Muscle of arm (tissue), 12 donors: ENCODE data around the gene NACA2. TPM values are rescaled to one million over a fixed set of nuclear protein-coding genes. Genes with fewer than 3 reads are reported as not detected.
A peak's percentile ranks its signal among the peaks of the same experiment; 100 is the strongest.
"Not testable (repeated sequence)": the region's sequence is repeated elsewhere in the genome, so short reads cannot be mapped to it uniquely, and the experiment has no call there.

Experiments
- DNase-seq: peaks from one replicate; pipeline ENCODE4 v3.0.0-alpha.2; 2013
- polyA plus RNA-seq, 12 donors: library from polyadenylated mRNA; unstranded; fragments of 120-200 nt; gene quantifications; one replicate each; pipeline ENCODE4 v1.2.1, GENCODE V29; 2013; ENCODE audit not compliant: insufficient read length in 12 of 12

NACA2 gene
- polyA plus RNA-seq, 12 donors: 0.36 to 55.4 (median 1.3) TPM; not detected in 1

DNA sequence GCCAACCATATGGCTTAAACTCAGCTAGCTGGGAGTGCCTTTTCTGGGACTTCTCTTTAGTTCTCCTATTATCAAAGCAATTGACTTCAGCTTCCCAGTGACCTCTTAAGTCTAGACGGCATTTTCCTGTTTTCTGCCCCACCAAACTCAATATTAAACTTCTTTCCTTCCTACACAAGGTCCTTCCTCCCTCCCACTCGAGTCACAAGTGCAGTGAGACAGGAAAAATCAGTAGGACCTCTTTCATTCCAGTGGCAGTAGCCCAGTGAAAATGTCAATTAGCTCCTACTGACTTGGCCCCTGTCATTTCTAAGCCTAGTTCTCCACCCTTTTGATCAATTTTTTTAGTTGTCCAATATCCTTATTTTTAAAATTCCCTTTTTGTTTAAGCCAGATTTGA lies 9.6 kb upstream of the NACA2 start:
- DNase-seq: no peak

DNA sequence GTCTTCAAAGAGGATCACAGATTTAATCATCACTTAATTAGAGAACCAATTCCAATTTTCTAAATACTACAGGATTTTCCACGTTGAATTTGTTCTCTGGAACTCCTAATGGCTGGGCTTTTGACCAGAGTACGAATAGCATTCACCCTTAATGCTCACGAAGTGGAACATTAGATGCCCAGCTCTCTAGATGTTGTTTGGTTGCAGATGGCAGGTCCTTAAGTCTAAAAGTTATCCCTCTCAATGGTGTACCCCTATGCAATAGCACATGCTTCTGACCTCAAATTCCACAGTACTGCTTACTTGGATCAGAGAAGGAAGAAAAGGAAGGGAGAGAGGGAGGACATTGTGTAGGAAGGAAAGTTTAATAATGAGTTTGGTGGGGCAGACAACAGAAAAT lies 8.6 kb upstream of the NACA2 start:
- DNase-seq: no peak

DNA sequence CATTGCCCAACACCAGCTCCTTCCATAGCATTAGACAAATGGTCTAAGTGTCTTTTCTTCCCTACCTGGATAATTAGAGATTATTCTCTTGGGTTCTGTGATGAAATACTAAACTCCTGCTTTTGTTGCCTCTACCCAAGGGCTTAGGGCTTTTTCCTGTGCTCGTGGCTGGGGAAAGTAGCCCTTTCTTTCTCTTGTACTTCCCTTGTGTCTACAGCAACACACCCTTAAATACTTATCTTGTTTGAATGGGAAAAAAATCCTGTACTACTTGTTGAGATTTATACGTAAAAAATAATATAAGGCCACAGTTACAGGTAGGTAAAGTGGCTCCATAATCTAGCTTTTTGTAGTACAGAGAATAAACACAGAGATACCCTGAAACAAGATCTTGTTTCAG lies 7.0 kb upstream of the NACA2 start:
- DNase-seq: no peak

DNA sequence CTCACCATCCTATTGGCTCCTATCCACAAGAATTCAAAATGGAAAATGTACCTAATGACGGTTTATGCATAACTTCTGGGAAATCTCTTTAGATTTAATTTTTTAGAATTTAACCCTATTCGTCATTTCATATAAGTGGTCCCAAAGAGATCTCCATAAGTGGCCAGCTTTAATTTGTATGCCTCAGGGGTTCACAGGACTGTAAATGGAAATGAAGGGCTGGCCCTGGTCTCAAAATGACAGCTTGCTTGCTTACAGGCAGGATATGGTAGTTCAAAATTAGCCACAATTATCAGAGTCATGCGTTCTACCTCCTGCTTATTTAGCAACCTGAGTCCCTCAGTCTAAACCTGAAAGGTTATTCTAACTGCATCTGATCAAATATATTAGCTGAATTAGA lies 6.6 kb upstream of the NACA2 start:
- no peak for DNase-seq

DNA sequence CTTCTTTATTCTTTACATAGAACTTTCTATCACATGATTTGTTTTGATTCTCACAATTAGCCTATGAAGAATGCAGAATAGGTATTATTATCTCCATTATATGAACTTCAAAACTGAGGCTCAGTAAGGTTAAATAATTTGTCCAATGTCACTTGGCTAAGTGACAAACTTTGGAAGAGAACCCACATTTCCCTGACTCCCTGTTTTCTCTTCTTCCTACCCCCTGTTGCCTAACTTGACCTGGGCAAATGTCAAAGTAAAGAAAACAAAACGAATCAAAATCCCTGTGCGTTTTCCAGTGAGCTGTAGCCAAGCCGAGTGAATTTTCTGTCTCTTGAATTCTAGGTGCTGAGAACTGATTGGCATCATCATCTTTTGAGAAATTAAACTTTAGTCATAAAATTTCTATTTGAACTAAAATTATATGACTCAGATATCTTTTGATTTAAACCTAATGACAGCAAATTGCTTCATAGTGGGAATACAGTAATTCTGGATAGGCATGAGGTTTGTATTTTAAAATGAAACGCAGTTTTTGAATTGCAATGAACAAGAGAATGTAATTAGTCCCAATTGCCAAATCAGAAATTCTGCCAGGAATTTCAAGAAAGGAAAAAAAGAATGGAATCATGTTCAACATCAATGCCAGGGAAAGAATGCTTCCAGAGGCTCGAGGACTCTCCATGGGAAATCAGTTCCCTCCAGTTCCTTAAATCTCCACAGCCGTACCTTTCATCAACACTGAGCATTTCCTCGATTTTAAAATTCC lies 4.6 kb upstream of the NACA2 start:
- DNase-seq: peak; percentile 52

DNA sequence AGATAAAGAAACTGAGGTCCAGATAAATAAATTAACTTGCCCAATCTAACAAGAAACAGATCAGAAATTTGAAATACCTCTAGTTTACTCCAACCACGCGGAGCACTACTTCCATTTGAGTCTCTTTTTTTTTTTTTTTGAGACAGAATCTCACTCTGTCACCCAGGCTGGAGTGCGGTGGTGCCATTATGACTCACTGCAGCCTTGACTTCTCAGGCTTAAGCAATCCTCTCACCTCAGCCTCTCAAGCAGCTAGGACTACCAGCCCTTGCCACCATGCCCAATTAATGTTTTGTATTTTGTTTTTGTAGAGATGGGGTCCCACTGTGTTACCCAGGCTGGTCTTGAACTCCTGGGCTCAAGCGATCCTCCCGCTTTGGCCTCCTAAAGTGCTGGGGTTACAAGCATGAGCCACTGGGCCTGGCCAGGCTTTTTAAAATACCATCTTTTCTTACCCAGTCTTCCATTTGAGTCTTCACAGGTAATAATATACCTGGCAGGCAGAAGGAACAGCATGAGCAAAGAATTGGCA lies 3.3 kb upstream of the NACA2 start:
- DNase-seq: no peak

DNA sequence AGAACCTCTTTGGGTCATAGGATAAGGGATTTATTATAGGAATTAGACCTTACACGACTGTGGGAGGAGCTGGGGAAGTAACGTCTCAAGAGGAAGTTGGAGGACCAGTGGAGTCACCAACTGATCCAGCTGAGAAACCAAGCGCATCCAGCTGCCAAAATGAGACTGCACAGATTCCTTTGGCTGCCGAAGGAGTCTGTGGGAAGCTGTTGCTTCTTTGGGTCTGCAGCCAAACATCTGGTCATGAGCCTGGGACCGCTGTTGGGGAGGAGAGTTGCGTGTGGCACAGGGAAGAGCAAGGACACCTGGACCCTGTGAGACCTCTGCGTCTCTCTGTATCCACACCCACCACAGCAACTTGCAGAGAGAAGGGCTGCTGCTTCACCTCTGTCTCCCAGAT lies 2.4 kb upstream of the NACA2 start:
- no peak for DNase-seq

DNA sequence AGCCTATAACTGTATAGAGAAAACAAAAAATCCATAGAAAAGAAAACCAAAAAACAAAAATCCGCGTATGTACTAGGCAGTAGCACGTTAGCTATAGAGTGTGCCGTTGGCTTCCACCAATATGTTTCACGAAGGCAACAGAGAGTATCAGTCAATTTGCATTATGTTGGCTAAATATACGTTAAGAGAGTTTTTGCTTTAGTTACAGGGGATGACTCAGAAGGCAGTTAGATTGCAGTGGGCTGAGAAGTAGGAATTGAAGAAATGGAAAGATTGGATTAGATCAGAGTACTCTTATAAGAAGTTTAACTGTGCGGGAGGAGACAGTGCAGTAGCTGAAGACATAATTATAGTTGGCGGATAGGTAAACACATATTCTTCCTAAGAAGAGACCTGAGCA lies 911 bp upstream of the NACA2 start:
- no peak for DNase-seq

DNA sequence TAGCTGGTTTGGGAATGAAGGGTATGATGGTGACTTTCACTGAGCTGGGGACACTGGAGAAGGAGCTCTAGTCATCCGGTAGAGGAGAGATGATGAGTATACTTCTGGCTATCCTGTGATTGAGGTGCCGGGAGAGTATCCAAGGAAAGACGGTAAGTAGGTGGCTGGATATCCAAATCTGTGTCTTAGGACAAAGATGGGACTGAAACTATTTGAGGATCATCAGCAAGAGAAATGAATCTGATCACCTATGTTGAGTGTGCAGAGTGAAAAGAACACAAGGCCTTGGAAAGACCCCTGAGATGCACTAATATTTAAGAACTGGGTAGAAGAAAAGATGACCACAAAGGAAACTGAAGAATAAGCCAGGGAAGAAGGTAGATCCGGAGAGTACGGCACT lies 1.0 kb downstream of the NACA2 start:
- DNase-seq: no peak

DNA sequence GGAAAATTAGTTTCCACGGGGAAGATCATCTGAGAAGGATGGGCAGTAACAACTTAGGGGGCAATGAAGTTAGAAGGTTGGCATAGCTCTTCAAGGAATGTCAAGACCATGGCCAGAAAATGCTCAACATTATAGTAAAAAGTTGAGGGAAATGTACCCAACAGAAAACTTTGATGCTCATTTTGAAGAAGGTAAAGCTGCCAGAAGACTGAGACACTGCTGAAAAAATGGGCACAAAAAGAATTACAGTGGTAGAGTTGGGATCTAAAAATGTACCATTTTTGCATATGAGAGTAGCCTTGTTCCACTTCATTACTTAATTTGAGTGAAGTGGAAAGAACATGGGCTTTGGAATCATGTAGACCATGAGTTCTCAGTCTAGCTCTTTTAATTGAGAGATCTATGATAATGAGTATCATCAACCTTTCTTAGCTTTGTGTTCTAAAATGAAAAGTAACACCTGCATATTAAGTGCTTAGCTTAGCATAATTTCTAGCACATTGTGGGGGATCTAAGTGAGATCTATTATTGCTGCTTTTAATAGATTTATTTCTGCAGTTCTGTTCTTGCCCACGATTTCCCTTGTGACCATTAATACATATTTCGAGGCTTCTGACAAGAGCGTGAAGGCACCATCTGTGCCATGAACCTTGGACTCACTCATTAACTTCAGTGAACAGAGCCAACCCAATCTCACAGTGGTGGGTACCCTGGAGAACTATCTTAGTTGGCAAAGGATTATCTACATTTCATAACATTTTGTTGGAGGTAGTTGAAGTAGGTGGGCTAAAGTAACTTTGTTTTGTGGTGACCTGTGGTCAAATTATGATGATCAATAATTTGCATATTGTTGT lies 3.0 kb downstream of the NACA2 start:
- no peak for DNase-seq

DNA sequence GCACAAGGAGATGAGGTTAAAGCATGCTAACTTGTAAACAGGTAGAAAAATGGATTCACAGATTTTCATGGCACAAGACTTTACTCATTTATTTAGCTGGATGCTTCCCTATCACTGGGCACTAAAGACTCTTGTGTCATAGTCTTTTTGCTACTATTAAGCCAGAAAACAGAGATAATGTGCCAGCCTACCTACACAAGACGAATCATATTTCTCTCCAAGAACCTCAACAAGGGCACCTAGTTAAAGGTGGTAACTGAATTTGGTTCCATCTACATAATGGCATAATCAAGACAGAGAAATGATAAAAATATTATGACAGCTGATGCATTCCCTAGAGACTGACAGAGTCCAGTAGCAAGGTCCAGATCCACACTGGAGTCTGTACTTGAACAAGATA lies 3.8 kb downstream of the NACA2 start:
- DNase-seq: no peak

DNA sequence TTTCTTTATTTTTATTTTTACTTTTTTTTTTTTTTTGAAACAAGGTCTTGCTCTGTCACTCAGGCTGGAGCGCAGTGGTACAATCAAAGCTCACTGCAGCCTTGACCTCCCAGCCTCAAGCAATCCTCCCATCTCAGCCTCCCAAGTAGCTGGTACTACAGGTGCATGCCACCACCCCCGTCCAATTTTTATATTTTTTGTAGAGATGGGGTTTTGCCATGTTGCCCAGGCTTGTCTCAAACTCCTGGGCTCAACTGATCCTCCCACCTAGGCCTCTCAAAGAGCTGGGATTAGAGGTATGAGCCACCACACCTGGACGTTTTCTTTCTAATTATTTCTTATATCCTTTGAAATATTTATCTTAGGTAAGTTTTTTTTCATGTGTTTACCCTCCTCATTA lies 4.4 kb downstream of the NACA2 start:
- not testable (repeated sequence) for DNase-seq

DNA sequence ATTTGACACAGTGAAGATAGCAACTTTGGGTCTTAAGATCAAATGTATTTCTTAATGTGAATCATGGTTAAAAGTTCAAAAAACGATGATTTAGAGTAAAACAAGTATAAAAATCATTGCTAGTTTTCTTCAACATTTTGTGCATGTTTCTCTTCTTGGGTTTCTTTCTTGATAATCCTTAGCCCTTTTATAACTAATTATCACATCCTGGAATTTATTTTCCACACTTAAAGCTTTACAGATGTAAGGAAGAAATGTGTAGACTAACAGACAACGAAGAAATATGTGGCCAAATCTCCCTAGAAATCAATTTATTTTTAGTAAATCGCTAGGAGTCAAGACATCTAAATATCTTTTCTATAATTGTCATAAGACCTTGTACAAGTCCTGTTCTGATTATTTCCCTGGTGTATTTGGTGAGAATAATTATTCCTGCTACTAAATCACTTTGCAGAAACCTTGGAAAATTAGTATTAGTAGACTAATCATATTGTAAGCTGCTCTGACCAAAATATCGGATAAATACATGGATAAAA lies 4.9 kb downstream of the NACA2 start:
- no peak for DNase-seq

DNA sequence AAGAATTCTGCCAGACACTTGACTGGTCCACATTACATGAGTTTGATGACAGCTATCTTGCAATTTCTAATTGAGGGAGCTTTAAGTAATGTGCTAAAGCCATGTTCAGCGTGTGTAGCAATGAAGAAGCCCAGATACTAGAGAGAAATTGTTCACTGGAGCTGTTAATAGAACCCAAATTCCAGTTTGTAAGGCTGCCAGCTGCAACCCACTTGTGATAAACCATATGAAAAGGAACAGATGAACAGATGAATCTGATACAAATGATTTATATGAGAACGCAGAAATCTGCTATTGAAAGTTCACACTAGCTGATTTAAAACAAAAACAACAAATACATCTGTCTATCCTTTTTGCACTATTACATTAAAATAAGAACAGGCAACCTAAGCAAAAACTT lies 6.2 kb downstream of the NACA2 start:
- DNase-seq: no peak

DNA sequence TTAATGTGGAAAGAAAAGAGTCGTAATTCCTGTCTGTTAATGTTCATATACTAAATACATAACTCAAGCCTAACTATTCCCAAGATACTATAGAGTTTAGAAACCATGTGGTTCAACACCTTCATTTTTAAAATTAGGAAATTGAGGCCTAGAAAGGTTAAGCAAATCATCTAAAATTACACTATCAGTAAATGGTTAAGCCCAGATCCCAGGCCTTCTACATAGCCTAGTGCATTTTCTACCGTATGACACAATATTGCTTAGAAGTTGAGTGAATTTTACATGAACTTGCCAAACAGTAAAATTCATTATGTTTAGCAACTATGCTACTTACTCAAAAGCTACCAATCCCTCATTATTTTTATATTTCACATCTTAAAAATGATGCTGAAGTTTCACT lies 6.8 kb downstream of the NACA2 start:
- no peak for DNase-seq

DNA sequence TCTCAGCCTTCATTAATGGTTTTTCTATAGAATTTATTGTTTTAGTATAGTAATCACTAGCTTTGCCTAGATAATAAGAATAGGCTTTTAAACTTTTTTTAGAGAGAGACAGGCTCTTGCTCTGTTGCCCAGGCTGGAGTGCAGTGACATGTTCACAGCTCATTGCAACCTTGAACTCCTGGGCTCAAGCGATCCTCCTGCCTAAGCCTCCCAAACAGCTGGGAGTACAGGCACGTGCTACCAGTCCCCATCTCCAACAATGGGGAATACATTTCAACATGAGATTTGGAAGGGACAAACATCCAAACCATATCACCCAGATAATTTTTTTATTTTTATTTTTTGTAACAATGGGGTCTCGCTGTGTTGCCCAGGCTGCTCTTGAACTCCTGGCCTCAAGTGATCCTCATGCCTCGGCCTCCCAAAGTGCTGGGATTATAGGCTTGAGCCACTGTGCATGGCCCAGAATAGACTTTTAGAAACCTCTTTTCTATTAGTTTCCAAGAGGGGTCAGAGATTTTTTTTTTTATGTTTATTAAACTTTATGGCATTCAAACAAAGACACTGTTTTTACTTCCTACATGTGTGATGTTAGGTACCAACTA lies 7.3 kb downstream of the NACA2 start:
- no peak for DNase-seq

DNA sequence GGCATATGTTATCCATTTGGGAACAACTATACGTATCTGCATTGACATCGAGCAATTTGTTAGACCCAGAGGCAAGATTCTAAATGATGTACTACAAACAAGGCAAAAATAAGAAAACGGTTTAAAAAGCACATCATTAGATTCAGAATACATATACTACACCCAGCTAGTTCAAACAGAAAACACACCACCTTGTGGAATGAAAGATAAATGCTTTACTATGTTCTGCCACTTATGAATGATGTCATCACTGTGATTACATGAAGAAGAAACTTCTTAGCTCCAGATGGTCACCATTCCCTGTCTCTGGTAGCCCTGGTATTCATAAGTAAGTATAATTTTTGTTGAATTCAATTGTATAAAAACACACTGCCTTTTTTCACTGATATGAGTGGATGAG lies 7.8 kb downstream of the NACA2 start:
- no peak for DNase-seq

DNA sequence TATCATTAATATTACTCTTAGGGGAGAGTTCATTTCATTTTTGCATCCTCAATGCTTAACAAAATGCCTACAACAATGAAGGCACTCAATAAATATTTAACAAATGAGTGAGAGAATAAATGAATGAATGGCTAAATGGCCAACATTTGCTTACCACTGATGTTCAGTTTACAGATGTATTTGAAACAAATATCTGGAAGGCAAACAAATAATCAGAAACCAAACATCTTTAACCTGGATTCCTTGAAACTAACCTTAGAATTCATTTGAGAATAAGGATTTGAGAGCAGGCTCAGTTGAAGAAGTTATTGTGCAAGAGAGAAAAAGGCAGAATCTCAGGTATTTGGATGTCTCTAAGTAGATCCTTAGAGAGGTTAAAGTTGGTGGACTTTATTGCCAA lies 8.4 kb downstream of the NACA2 start:
- DNase-seq: no peak

DNA sequence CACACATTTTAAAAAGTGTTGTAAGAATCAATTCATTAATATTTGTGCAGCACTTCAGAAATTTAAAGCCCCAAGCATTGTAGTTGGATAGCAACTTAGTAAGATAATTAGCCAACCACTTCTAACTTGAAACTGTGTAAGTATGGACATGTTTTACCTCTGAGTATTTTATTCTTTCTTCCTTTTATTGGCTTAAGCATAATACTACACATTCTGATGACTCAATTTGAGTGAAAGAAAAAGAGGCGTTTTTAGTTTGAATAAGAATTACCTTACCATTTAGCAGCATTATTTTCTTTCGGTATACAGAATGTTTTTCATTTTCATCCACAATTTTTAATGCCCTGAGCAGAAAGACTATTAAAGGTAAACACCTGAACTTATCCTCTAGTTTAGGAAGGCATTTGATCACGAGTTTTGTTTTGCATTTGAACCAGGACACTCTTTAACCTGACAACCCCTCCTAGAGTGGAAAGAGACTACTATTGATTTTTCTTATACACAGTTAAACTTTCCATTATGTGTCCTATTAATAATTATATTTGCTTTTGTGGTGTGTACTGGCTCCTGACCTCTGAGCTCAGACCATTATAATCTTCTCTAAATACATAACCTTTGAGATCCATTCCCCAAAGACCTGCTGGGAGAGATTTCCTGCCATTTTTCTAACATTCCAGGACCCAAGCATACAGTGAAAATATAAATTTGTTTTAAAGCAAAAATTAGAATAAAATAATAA lies 9.2 kb downstream of the NACA2 start:
- no peak for DNase-seq

DNA sequence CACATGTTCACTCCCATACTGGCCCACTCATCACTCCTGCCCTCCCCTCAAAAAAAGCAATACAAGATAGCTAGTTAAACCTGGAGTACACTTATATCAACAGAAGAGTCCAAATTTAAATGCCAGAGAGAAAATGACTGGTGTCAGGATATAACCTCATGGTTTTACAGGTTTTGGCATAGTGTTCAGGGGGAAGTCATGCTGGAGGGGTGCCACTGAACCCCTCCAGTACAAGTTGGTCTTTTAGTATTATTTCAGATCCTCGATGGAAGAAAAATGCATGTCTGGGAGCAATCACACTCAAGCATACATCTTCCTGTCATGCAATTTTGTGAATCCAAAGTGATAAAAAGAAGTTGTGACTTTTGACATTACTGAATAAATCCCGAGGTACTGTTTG lies 10.5 kb downstream of the NACA2 start:
- no peak for DNase-seq

DNA sequence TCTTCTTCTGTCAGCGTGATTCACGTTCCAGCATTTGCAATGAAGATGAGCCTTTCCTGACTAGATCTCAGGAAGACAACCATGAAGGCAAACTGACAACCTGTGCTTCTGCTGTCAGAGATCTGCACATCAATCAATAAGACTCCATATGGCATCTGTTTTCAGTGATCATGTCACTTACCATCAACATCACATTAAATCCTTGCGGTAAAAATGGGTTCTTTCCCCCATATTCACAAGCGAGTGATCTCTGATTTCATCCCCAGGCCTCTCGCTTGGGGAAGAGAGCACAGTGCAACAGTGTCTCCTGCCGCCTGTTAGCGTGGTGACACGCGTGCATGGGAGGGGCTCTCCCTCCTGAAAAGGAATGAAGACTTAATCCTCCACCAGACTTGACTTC lies 11.1 kb downstream of the NACA2 start:
- no peak for DNase-seq

DNA sequence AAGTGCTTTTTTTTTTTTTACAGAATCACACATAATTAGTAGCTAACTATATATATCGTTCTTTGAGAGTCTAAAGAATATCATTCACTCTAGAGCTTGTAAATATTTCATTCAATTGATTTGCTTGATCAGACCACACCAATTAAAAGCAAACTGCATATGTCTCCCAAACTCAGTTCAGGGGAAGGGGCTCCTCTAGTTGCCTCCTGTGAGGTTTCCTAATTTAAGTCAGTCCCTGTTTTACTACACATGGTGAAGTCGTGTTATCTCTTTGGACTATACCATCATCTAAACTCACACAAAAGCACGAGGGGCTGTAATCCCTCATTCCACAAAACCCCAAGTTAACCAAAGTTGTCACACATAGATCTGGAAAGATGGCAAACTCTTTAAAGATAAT lies 11.7 kb downstream of the NACA2 start:
- no peak for DNase-seq
